GM12878 (cell line): ENCODE results near the gene MAML2. TPM values are rescaled to one million over a fixed set of nuclear protein-coding genes. Genes with fewer than 3 reads are reported as not detected.

Source experiments
- ASH2L ChIP-seq: fragments of 300-600, 200-600 bp; sonication (generic); IDR thresholded peaks from 2 replicates; pipeline ENCODE4 v1.6.1; 2017; ENCODE audit warnings: low read depth, mild to moderate bottlenecking, borderline replicate concordance
- ATF2 ChIP-seq: IDR thresholded peaks from 2 replicates; pipeline ENCODE4 v1.6.1; 2012; ENCODE audit warnings: low read length, inconsistent platforms
- BACH1 ChIP-seq: fragments of 450-650 bp; IDR thresholded peaks from 2 replicates; pipeline ENCODE4 v1.6.1; 2017; ENCODE audit warnings: mild to moderate bottlenecking, borderline replicate concordance
- CUX1 ChIP-seq: IDR thresholded peaks from 2 replicates; pipeline ENCODE4 v1.6.1; 2012; ENCODE audit warnings: improper control_type of control experiment, low read depth, low read length; ENCODE audit not compliant: insufficient replicate concordance
- GABPA ChIP-seq: IDR thresholded peaks from 2 replicates; pipeline ENCODE4 v1.6.1; 2014; ENCODE audit warnings: antibody characterized with exemption, low read depth, mild to moderate bottlenecking, inconsistent platforms
- GATAD2B ChIP-seq: fragments of 450-650 bp; conservative IDR thresholded peaks from 2 replicates; pipeline ENCODE4 v1.6.1; 2017; ENCODE audit warnings: low read depth, mild to moderate bottlenecking, moderate library complexity
- KAT2A ChIP-seq: conservative IDR thresholded peaks from 2 replicates; pipeline ENCODE4 v1.6.1; 2011; ENCODE audit warnings: low read depth, low read length; ENCODE audit not compliant: control insufficient read depth
- NFXL1 ChIP-seq: fragments of 450-650 bp; IDR thresholded peaks from 2 replicates; pipeline ENCODE4 v1.6.1; 2017; ENCODE audit warnings: antibody characterized with exemption, mild to moderate bottlenecking, borderline replicate concordance
- NR2C1 ChIP-seq: fragments of 450-650 bp; IDR thresholded peaks from 2 replicates; pipeline ENCODE4 v1.6.1; 2017; ENCODE audit warnings: antibody characterized with exemption, mild to moderate bottlenecking, moderate library complexity
- POLR2A ChIP-seq: IDR thresholded peaks from 2 replicates; pipeline ENCODE4 v1.6.1; 2011; ENCODE audit warnings: low read depth, mild to moderate bottlenecking, low read length
- POU2F2 ChIP-seq: IDR thresholded peaks from 3 replicates; pipeline ENCODE4 v1.6.1; 2011; ENCODE audit warnings: low read depth, mild to moderate bottlenecking, low read length, borderline replicate concordance
- RAD21 ChIP-seq: IDR thresholded peaks from 2 replicates; pipeline ENCODE4 v1.6.1; 2011; ENCODE audit warnings: mild to moderate bottlenecking, low read depth, low read length, moderate library complexity; ENCODE audit not compliant: insufficient read depth
- RB1 ChIP-seq: fragments of 450-650 bp; formaldehyde crosslinking; IDR thresholded peaks from 2 replicates; pipeline ENCODE4 v1.6.1; 2017; ENCODE audit warnings: mild to moderate bottlenecking, borderline replicate concordance
- RFX5 ChIP-seq: IDR thresholded peaks from 2 replicates; pipeline ENCODE4 v1.6.1; 2011; ENCODE audit warnings: low read depth, low read length, improper control_type of control experiment
- SP1 ChIP-seq: IDR thresholded peaks from one replicate; pipeline ENCODE4 v1.6.1; 2011; ENCODE audit warnings: low read depth, low read length
- SREBF1 ChIP-seq: IDR thresholded peaks from 2 replicates; pipeline ENCODE4 v1.6.1; 2012; ENCODE audit warnings: mild to moderate bottlenecking, low read length
- SUPT20H ChIP-seq: IDR thresholded peaks from 2 replicates; pipeline ENCODE4 v1.6.1; 2011; ENCODE audit warnings: low read depth, mild to moderate bottlenecking, low read length, moderate library complexity, borderline replicate concordance; ENCODE audit not compliant: control insufficient read depth
- TBL1XR1 ChIP-seq: IDR thresholded peaks from 2 replicates; pipeline ENCODE4 v1.6.1; 2012; ENCODE audit warnings: low read depth, low read length, improper control_type of control experiment
- TCF7 ChIP-seq: IDR thresholded peaks from 2 replicates; pipeline ENCODE4 v1.6.1; 2014; ENCODE audit warnings: antibody characterized with exemption, borderline replicate concordance
- ZBTB40 ChIP-seq: fragments of 450-650 bp; IDR thresholded peaks from 2 replicates; pipeline ENCODE4 v1.6.1; 2016; ENCODE audit warnings: mild to moderate bottlenecking, moderate library complexity, borderline replicate concordance
- ZNF274 ChIP-seq: IDR thresholded peaks from one replicate; pipeline ENCODE4 v1.8.0; 2011; ENCODE audit not compliant: insufficient read length, insufficient read depth
- polyA plus RNA-seq, 11 experiments: library from polyadenylated mRNA; depleted of rRNA in 4 of 11; unstranded in 6 of 11; stranded (reverse) in 5 of 11; fragments of >200 nt; fragmentation: Nextera tagmentation in 4 of 11; fragmentation: Illumina TruSeq in 1 of 11; extraction: Ambion mirVana in 4 of 11; extraction: Trizol in 1 of 11; gene quantifications; 1 replicate in 1 of 11; 2 replicates in 10 of 11; pipeline versions ENCODE4 v1.2.1 to v1.2.3, GENCODE V29; 2011 to 2016; ENCODE audit warnings: inconsistent platforms in 2 of 11, missing spikeins in 2 of 11, low read depth in 1 of 11
- total RNA-seq, 4 experiments: library from RNA; depleted of rRNA in 3 of 4; stranded (reverse); fragments of >200 nt in 3 of 4; fragmentation: Illumina TruSeq in 1 of 4; extraction: Trizol in 1 of 4; gene quantifications; 2 replicates each; pipeline versions ENCODE4 v1.2.1 to v1.2.3, GENCODE V29; 2013 to 2021

Gene MAML2
- total and polyA plus RNA-seq, 10 of the 15 experiments (the other 5 are each of a cell fraction or from before 2014, with no cell fraction given): 2.5 to 15.1 (median 12.0) TPM

- 0 out of 2 replicates have a peak, but pooled peaks have one; percentile 18 for TF ChIP-seq TBL1XR1
- TF ChIP-seq RB1: no peak
- no peak for TF ChIP-seq TCF7
- TF ChIP-seq SREBF1: no peak
- TF ChIP-seq NR2C1: no peak
- no peak for TF ChIP-seq CUX1
- no peak for TF ChIP-seq NFXL1
- TF ChIP-seq ATF2: peak; percentile 63
- no peak for TF ChIP-seq ASH2L
- TF ChIP-seq BACH1: peak; percentile 82; the same call in 1 of the 2 replicates
- TF ChIP-seq ZNF274: no peak
- no peak for TF ChIP-seq ZBTB40
- no peak for TF ChIP-seq SP1
- no peak for TF ChIP-seq KAT2A
- TF ChIP-seq POLR2A: peak; percentile 38; the same call in 1 of the 2 replicates
- peak; percentile 21; the same call in 1 of the 2 replicates for TF ChIP-seq RAD21
- no peak for TF ChIP-seq RFX5
- TF ChIP-seq GABPA: 0 out of 2 replicates have a peak, but pooled peaks have one; percentile 32
- peak; percentile 67; the same call in 1 of the 2 replicates for TF ChIP-seq GATAD2B
- TF ChIP-seq POU2F2: peak; percentile 51; the same call in 1 of the 3 replicates
- no peak for TF ChIP-seq SUPT20H
Measured at GRCh38 chr11:96267496-96268032, 75.4 kb downstream of the MAML2 start (continued).
